SK-N-SH treated with all-trans-retinoic acid at 6 μM for 48 hours (cell line): ENCODE measurements around the gene CARD8.

ENCODE experiments used
- PPARA ChIP-seq: fragments of 250-450 bp; sonication (Bioruptor Pico); IDR thresholded peaks from 2 replicates; pipeline ENCODE4 v1.5.0; 2020; ENCODE audit warnings: mild to moderate bottlenecking, borderline replicate concordance
- ZFP30 ChIP-seq: fragments of 450-650 bp; formaldehyde crosslinking; IDR thresholded peaks from 2 replicates; pipeline ENCODE4 v1.5.0; 2022; ENCODE audit warnings: mild to moderate bottlenecking, moderate library complexity
- TF ChIP-seq, protein P1 (sequence below): fragments of 250-450 bp; sonication (Bioruptor Pico); IDR thresholded peaks from 2 replicates; pipeline ENCODE4 v1.5.1; 2020; ENCODE audit warnings: low read depth, mild to moderate bottlenecking, moderate library complexity

DNA sequence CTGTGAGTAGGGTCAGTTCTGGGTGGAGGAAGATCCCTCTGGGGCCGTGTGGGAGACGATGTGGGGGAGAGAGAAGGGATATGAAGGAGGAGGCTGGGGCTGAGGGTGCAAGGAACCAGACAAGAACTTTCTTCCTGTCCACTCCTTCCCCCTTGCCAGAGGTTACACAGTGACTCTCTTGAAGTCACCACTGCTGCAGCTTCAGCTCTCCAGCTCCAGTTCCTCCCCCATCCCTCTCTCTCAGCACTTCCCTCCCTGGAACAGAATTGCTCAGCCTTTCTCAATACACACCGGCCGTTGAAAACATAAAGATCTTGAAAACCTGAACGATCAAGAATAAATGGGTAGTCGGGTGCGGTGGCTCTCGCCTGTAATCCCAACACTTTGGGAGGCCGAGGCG is 80.1 kb downstream of the CARD8 start:
- no peak for TF ChIP-seq PPARA (CRISPR knock-in tag)
- TF ChIP-seq ZFP30 (CRISPR knock-in tag), result no peak
- TF ChIP-seq, protein P1, sequence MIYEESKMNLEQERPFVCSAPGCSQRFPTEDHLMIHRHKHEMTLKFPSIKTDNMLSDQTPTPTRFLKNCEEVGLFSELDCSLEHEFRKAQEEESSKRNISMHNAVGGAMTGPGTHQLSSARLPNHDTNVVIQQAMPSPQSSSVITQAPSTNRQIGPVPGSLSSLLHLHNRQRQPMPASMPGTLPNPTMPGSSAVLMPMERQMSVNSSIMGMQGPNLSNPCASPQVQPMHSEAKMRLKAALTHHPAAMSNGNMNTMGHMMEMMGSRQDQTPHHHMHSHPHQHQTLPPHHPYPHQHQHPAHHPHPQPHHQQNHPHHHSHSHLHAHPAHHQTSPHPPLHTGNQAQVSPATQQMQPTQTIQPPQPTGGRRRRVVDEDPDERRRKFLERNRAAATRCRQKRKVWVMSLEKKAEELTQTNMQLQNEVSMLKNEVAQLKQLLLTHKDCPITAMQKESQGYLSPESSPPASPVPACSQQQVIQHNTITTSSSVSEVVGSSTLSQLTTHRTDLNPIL (CRISPR knock-in tag), result no peak
